K562 (cell line): ENCODE results near the gene ATG4D. TPM values are rescaled to one million over a fixed set of nuclear protein-coding genes. Genes with fewer than 3 reads are reported as not detected.

Source experiments
- ATAC-seq: fragments of 200-7000 bp; cut with Tn5 transposase; 3 replicates; pipeline ENCODE4 v1.9.1; 2020; ENCODE audit warnings: moderate library complexity
- BruUV-seq: library from RNA; stranded (reverse); fragments of 400-500 nt; replicated peaks from 2 replicates; lab custom pipeline; 2021; lab: Mats Ljungman, UMichigan
- CTCF ChIA-PET: fragments of 300-600 bp; formaldehyde crosslinking; extraction: SDS; loops from one replicate; lab custom pipeline; 2021; ENCODE audit warnings: low intra/inter-chr PET ratio; lab: Yijun Ruan, JAX
- POLR2A ChIA-PET: fragments of 300-600, 350-650 bp; sonication (Branson Sonifier 250); formaldehyde crosslinking; extraction: SDS; loops from one replicate; lab custom pipeline; 2021; ENCODE audit warnings: antibody characterized with exemption, inconsistent platforms; lab: Yijun Ruan, JAX
- DNase-seq, 4 experiments: peaks; one replicate each; pipeline versions ENCODE4 v3.0.0 to v3.0.0-alpha.2; 2011 to 2018; ENCODE audit warnings: low spot score in 3 of 4, mixed read lengths in 3 of 4; ENCODE audit errors: extremely low read depth in 1 of 4
- FAIRE-seq: peaks from 2 replicates; lab custom pipeline; 2011; peaks lifted over from hg19 to GRCh38; lab: Jason Lieb, UNC
- H2AFZ ChIP-seq: 2 replicates; pipeline ENCODE4 v1.6.0; 2011; ENCODE audit warnings: low read depth, low read length, control low read depth, inconsistent platforms
- H3K27ac ChIP-seq: fragments of 200-600 bp; 3 replicates; pipeline ENCODE4 v1.8.0; 2011; ENCODE audit warnings: low read depth, mild to moderate bottlenecking, control low read depth, inconsistent platforms, low read length, moderate library complexity, mixed read lengths; ENCODE audit errors: extremely low read depth
- H3K27me3 ChIP-seq, 2 experiments: fragments of 300-600 bp in 1 of 2; 2 replicates in 1 of 2; 3 replicates in 1 of 2; pipeline versions ENCODE4 v1.6.0 to v1.8.0; 2011; ENCODE audit warnings: inconsistent platforms in 2 of 2, low read length in 2 of 2, mild to moderate bottlenecking in 1 of 2, mixed read lengths in 1 of 2, moderate library complexity in 1 of 2; ENCODE audit not compliant: control insufficient read depth in 2 of 2, insufficient read depth in 2 of 2
- H3K36me3 ChIP-seq: fragments of 300-600 bp; 3 replicates; pipeline ENCODE4 v1.8.0; 2011; ENCODE audit warnings: mild to moderate bottlenecking, low read length, inconsistent platforms; ENCODE audit not compliant: control insufficient read depth, insufficient read depth
- H3K4me1 ChIP-seq, 2 experiments: fragments of 200-600 bp in 1 of 2; replicated peaks in 1 of 2; 2 replicates in 1 of 2; 3 replicates in 1 of 2; pipeline versions ENCODE4 v1.5.1 to v1.8.0; 2011; ENCODE audit warnings: inconsistent platforms in 2 of 2, low read length in 2 of 2, mild to moderate bottlenecking in 1 of 2, mixed read lengths in 1 of 2, moderate library complexity in 1 of 2; ENCODE audit not compliant: control insufficient read depth in 2 of 2, insufficient read depth in 2 of 2
- H3K4me2 ChIP-seq: 2 replicates; pipeline ENCODE4 v1.6.1; 2011; ENCODE audit warnings: low read length, control low read depth, inconsistent platforms, mixed read lengths; ENCODE audit not compliant: insufficient read depth
- H3K4me3 ChIP-seq: fragments of 200-600 bp; sonication (generic), shearing (Covaris generic); 2 replicates; pipeline ENCODE4 v1.5.1; 2016; ENCODE audit warnings: control low read depth, inconsistent platforms
- H3K79me2 ChIP-seq: fragments of 200-600 bp; 3 replicates; pipeline ENCODE4 v1.8.0; 2011; ENCODE audit warnings: low read length, inconsistent platforms; ENCODE audit not compliant: control insufficient read depth, insufficient read depth
- H3K9ac ChIP-seq, 2 experiments: 2 replicates each; pipeline versions ENCODE4 v1.6.0 to v1.6.1; 2011; ENCODE audit warnings: low read depth in 2 of 2, low read length in 2 of 2, control low read depth in 1 of 2, inconsistent platforms in 1 of 2, mild to moderate bottlenecking in 1 of 2, mixed read lengths in 1 of 2; ENCODE audit not compliant: insufficient read depth in 1 of 2
- H3K9me1 ChIP-seq: one replicate; pipeline ENCODE4 v1.6.0; 2011; ENCODE audit warnings: inconsistent platforms, mild to moderate bottlenecking, low read length, moderate library complexity; ENCODE audit not compliant: control insufficient read depth, insufficient read depth
- H3K9me3 ChIP-seq: replicated peaks from 2 replicates; pipeline ENCODE4 v1.5.1; 2011; ENCODE audit warnings: low read depth, low read length, inconsistent platforms; ENCODE audit not compliant: control insufficient read depth, insufficient read depth
- H4K20me1 ChIP-seq: replicated peaks from 2 replicates; pipeline ENCODE4 v1.6.1; 2011; ENCODE audit warnings: low read length, inconsistent platforms, mixed read lengths; ENCODE audit not compliant: control insufficient read depth, insufficient read depth
- C11orf30 ChIP-seq: fragments of 450-650 bp; IDR thresholded peaks from 2 replicates; pipeline ENCODE4 v1.6.1; 2016; ENCODE audit warnings: low read depth, mild to moderate bottlenecking
- CBX3 ChIP-seq, 2 experiments: IDR thresholded peaks; 1 replicate in 1 of 2; 2 replicates in 1 of 2; pipeline ENCODE4 v1.6.1; 2012; ENCODE audit warnings: inconsistent platforms in 2 of 2, low read length in 2 of 2, borderline replicate concordance in 1 of 2, control low read depth in 1 of 2
- IFI16 ChIP-seq: fragments of 250-450 bp; sonication (Bioruptor Pico); IDR thresholded peaks from 2 replicates; pipeline ENCODE4 v2.1.2; 2022; ENCODE audit warnings: mild to moderate bottlenecking, inconsistent platforms
- RBBP5 ChIP-seq: fragments of 200-600 bp; sonication (generic); IDR thresholded peaks from 2 replicates; pipeline ENCODE4 v1.6.1; 2012; ENCODE audit warnings: borderline replicate concordance, mild to moderate bottlenecking, low read length, control low read depth, inconsistent platforms; ENCODE audit not compliant: insufficient read depth, poor library complexity, severe bottlenecking
- RBFOX2 ChIP-seq: fragments of 200-400 bp; formaldehyde crosslinking; IDR thresholded peaks from 2 replicates; pipeline ENCODE4 v1.6.1; 2017; ENCODE audit warnings: low read depth, mild to moderate bottlenecking, low read length, moderate library complexity
- SIN3A ChIP-seq, 2 experiments: fragments of 150-350 bp in 1 of 2; IDR thresholded peaks; 2 replicates each; pipeline ENCODE4 v1.6.1; 2011 to 2016; ENCODE audit warnings: borderline replicate concordance in 2 of 2, low read depth in 2 of 2, low read length in 2 of 2, mild to moderate bottlenecking in 2 of 2, moderate library complexity in 2 of 2; ENCODE audit not compliant: control insufficient read depth in 1 of 2
- SMARCB1 ChIP-seq: IDR thresholded peaks from 2 replicates; pipeline ENCODE4 v1.6.1; 2011; ENCODE audit warnings: improper control_type of control experiment, low read depth; ENCODE audit not compliant: insufficient read length
- SP1 ChIP-seq: sonication (generic); formaldehyde crosslinking; IDR thresholded peaks from 2 replicates; pipeline ENCODE4 v1.8.1; 2022; ENCODE audit warnings: mild to moderate bottlenecking, missing genetic modification reagents
- ZNF143 ChIP-seq: sonication (generic); formaldehyde crosslinking; IDR thresholded peaks from 2 replicates; pipeline ENCODE4 v1.9.0; 2022; ENCODE audit warnings: mild to moderate bottlenecking, missing genetic modification reagents
- ZNF174 ChIP-seq: fragments of 250-450 bp; sonication (Bioruptor Pico); IDR thresholded peaks from 2 replicates; pipeline ENCODE4 v1.4.0; 2020; ENCODE audit warnings: mild to moderate bottlenecking
- ZNF316 ChIP-seq: fragments of 450-650 bp; IDR thresholded peaks from 2 replicates; pipeline ENCODE4 v1.6.1; 2016
- WGBS: fragments of 100-300 bp; shearing (Covaris generic); methylation state at CpG from one replicate; pipeline ENCODE4 v1.1.6; 2016; ENCODE audit warnings: low coverage, mixed read lengths; ENCODE audit not compliant: insufficient coverage; ENCODE audit errors: missing lambda C conversion rate; 5-methylcytosine and 5-hydroxymethylcytosine counted together
- in situ Hi-C: fragments of 300-500 bp; cut with MboI; formaldehyde crosslinking; loops from 4 replicates; pipeline ENCODE4 v1.15.0; 2018; ENCODE audit warnings: inconsistent platforms, mixed read lengths
- intact Hi-C: fragments of 100-400 bp; cut with micrococcal nuclease; formaldehyde crosslinking; loops from 2 replicates; pipeline ENCODE4 v1.14.2; 2022
- polyA plus RNA-seq, 8 experiments: library from polyadenylated mRNA; depleted of rRNA in 4 of 8; stranded (reverse) in 5 of 8; unstranded in 3 of 8; fragments of >200 nt; fragmentation: Nextera tagmentation in 2 of 8; fragmentation: Illumina TruSeq in 1 of 8; extraction: Ambion mirVana in 2 of 8; extraction: Trizol in 1 of 8; gene quantifications; 2 replicates each; pipeline versions ENCODE4 v1.2.1 to v1.2.3, GENCODE V29; 2011 to 2014; ENCODE audit warnings: inconsistent platforms in 1 of 8, missing spikeins in 1 of 8
- total RNA-seq, 7 experiments: library from RNA; depleted of rRNA in 6 of 7; stranded (reverse); fragments of >200 nt in 6 of 7; fragmentation: Illumina TruSeq in 2 of 7; extraction: Trizol in 2 of 7; gene quantifications; 2 replicates each; pipeline versions ENCODE4 v1.2.1 to v1.2.3, GENCODE V29; 2011 to 2021; ENCODE audit warnings: low replicate concordance in 1 of 7
- TF ChIP-seq, protein P1 (sequence below): sonication (generic); formaldehyde crosslinking; IDR thresholded peaks from 2 replicates; pipeline ENCODE4 v1.8.0; 2022; ENCODE audit warnings: missing genetic modification reagents, mild to moderate bottlenecking, moderate library complexity, borderline replicate concordance
- TF ChIP-seq, protein P2 (sequence below): fragments of 450-650 bp; IDR thresholded peaks from one replicate; pipeline ENCODE4 v1.6.1; 2018; ENCODE audit warnings: mild to moderate bottlenecking, moderate library complexity; ENCODE audit not compliant: partially characterized antibody
- TF ChIP-seq, protein P3 (sequence below): sonication (generic); formaldehyde crosslinking; IDR thresholded peaks from 2 replicates; pipeline ENCODE4 v1.8.0; 2022; ENCODE audit warnings: mild to moderate bottlenecking, missing genetic modification reagents

Gene ATG4D
- total and polyA plus RNA-seq, 9 of the 15 experiments (the other 6 are each of a cell fraction or from before 2014, with no cell fraction given), result 0.51 to 66.1 (median 22.9) TPM

DNA sequence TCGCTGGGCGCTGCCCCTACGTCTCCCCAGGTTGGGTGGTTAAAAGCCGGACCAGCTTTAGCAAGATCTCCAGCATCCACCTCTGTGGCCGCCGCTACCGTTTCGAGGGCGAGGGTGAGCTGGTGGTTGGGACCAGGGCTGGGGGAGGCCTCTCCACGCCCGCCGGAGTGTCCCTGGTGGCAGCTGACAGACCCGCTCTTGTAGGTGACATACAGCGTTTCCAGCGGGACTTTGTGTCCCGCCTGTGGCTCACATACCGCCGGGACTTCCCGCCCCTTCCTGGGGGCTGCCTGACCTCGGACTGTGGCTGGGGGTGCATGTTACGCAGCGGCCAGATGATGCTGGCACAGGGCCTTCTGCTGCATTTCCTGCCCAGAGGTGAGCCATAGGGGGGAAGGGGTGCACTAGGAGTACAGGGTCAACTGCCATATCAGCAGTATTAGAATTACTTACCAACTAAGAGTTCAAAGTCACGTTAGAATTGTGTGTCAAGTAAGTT, 1.1 kb downstream of the ATG4D start:
- Histone ChIP-seq H3K79me2 (peaks cover 32% of the 10 kb centered on the region), H3K4me2 (peak overlapping the region; percentile 87), H3K9me1 (no peaks in the 10 kb centered on the region), H3K4me1 (peaks cover 6 to 43% of the 10 kb centered on the region in 2 experiments; a peak in 4 of 5 replicates), H3K27me3 (no peaks in the 10 kb centered on the region), H3K9me3 (no peaks in the 10 kb centered on the region), H2AFZ (no peak overlapping the region), H3K4me3 (peak overlapping the region; percentile 97), H3K9ac (peak overlapping the region; percentile 97), H4K20me1 (peaks cover 4% of the 10 kb centered on the region), H3K27ac (peak overlapping the region; percentile 90), H3K36me3 (peaks cover 36% of the 10 kb centered on the region)
- ChIA-PET CTCF (no interaction called here), POLR2A (interaction anchor here (1.8 kb wide), 1 partner anchor 11 kb away, joined by 12 read pairs; no protein-coding TSS in a partner anchor)
- 3% methylated on average over 22 of the region's 23 CpGs for WGBS
- intact Hi-C loops (loop anchor here (5.0 kb wide), 2 partner anchors 37 to 38 kb away; no protein-coding TSS in a partner anchor), in situ Hi-C loops (no loop called here)
- ATAC-seq (no peak; the same call in 2 of the 3 replicates), FAIRE-seq (no peak), DNase-seq (peak in 3 of 4 experiments; percentile 25 to 42 (median 35))
- TSS peak; percentile 61 for BruUV-seq
- no peak for TF ChIP-seq SMARCB1
- no peak for TF ChIP-seq ZNF174
- peak in 1 of 2 experiments; percentile 40; a peak in 1 of 4 replicates for TF ChIP-seq SIN3A (IDR thresholded peaks at IDR 0.05; ENCODE audit: borderline replicate concordance in 2 of 2, control insufficient read depth in 1 of 2, low read depth in 2 of 2, low read length in 2 of 2)
- TF ChIP-seq, protein P1, sequence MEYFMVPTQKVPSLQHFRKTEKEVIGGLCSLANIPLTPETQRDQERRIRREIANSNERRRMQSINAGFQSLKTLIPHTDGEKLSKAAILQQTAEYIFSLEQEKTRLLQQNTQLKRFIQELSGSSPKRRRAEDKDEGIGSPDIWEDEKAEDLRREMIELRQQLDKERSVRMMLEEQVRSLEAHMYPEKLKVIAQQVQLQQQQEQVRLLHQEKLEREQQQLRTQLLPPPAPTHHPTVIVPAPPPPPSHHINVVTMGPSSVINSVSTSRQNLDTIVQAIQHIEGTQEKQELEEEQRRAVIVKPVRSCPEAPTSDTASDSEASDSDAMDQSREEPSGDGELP (CRISPR knock-in tag), result peak; percentile 35; the same call in 1 of the 2 replicates
- TF ChIP-seq IFI16 (CRISPR knock-in tag), result no peak
- TF ChIP-seq, protein P2, sequence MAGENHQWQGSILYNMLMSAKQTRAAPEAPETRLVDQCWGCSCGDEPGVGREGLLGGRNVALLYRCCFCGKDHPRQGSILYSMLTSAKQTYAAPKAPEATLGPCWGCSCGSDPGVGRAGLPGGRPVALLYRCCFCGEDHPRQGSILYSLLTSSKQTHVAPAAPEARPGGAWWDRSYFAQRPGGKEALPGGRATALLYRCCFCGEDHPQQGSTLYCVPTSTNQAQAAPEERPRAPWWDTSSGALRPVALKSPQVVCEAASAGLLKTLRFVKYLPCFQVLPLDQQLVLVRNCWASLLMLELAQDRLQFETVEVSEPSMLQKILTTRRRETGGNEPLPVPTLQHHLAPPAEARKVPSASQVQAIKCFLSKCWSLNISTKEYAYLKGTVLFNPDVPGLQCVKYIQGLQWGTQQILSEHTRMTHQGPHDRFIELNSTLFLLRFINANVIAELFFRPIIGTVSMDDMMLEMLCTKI, result no peak
- TF ChIP-seq C11orf30, result peak; percentile 67; the same call in 1 of the 2 replicates
- peak; percentile 83 for TF ChIP-seq ZNF316
- TF ChIP-seq, protein P3, sequence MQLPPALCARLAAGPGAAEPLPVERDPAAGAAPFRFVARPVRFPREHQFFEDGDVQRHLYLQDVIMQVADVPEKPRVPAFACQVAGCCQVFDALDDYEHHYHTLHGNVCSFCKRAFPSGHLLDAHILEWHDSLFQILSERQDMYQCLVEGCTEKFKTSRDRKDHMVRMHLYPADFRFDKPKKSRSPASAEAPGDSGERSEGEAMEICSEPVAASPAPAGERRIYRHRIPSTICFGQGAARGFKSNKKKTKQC (CRISPR knock-in tag), result no peak
- 0 out of 2 replicates have a peak, but pooled peaks have one; percentile 30 for TF ChIP-seq SP1 (CRISPR knock-in tag)
- TF ChIP-seq CBX3 (IDR thresholded peaks at IDR 0.05; ENCODE audit: borderline replicate concordance in 1 of 2, low read length in 2 of 2), result 0 out of 3 replicates have a peak, but pooled peaks of 1 of the 2 experiments have one; percentile 6
- no peak for TF ChIP-seq ZNF143 (CRISPR knock-in tag)
- peak; percentile 5; the same call in 1 of the 2 replicates for TF ChIP-seq RBFOX2
- peak; percentile 27 for TF ChIP-seq RBBP5
